Raji (cell line): ENCODE measurements around the gene HOXB4.

Experiments used
- POLR2A ChIP-seq: IDR thresholded peaks from 2 replicates; pipeline ENCODE4 v1.6.1; 2011; ENCODE audit warnings: low read depth, low read length, control low read depth; ENCODE audit not compliant: insufficient read depth

HOXB4 gene

DNA sequence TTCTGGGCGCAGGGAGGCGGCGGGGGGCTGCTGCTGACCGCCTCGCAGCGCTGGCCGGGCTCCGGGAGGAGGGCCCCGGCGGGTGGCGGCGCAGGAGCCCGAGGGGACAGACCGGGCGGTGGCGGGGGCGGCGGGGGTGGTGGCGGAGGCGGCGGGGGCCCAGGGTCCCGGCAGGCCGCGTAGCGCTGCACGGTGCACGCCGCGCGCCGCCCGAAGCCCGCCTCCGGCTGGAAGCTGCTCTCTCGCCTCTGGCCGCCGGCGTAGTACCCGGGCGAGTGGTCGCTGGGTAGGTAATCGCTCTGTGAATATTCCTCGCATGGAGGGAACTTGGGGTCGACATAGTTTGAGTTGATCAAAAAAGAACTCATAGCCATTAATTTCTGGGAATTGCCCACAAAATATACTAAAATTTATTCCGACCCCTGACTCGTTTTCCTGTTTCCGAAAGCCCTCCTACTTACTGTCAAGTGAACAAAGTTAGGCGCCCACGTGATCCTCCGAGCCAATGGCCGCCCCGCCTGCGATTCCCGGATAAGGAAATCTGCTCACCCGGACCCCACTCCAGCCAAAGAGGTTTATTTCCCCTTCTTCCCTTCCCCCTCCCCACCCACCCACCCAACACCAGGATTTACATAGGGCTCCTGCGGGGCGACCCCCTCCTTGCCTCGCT lies at the start of gene HOXB4:
HOXB4 (minus strand) TSS at position 405 of the 670 bp plus-strand sequence; CDS start at position 374, 31 bp downstream.
- 0 out of 2 replicates have a peak, but pooled peaks have one; percentile 44 for TF ChIP-seq POLR2A

DNA sequence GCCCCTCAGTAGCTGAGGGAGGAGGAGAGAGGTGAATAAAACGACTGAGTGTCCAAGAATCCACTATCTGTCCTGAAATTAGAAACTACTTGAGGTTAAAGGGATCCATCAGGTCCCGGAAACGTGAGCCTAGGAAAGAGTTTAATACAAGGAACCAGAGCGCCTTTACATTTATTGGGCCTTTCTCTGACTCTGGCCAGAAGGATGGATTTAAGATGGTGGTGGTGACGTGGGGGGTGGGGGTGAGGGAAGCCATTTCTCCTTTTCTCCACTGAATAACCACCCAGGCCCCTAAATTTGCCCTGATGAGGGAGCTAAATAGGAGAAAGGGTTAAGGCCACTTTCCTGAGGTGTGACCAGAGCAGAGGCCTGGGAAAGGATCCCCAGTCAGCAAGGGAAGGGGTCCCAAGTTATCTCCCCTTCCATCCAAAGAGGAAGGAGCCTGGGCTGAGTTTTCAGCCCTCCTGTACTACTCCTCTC lies 49.0 kb upstream of the HOXB4 start:
- TF ChIP-seq POLR2A = no peak

DNA sequence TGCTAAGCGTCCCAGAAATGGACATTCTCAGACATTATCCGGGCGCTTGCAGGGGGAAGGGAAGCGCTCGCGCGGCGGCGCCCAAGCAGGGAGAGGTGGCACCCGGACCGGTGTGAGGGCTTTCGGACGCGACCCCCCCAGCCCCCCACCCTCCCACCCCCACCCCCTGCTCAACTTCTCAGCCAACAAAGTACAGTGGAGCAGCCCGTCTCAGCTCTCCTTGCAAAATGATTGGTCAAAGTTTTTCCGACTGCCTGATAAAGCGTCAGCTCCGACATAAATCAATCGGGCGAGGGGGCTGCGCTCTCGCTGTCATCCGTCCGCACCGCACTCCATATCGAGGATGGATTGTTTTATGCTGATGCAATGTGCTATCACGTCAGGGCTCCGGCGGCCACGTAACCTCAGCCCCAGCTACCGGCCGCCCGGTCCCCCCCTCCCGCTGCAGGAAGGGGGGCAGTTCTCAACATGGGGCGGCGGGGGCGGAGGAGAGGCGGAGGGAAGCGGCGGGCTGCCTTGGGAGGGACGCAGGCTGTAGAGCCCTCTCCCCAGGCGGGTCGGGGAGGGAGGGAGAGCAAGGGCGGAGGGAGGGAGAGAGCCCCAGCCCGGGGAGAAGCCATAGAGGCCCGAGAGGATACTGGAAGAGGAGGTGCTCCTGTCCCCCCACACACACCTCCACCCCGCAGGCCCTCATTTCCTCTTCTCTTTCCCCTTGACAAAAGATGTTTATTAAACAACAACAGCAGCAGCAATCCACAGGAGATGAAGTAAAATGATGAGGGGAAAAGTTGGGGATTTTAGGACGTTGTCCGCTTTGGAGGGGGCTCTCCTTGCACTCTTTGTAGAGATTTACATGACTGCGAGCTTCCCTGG lies 48.3 kb upstream of the HOXB4 start, which contains the start of gene HOXB9:
HOXB9 (minus strand) TSS at position 114 of the 873 bp plus-strand sequence; CDS start at position 25, 89 bp downstream.
- TF ChIP-seq POLR2A = no peak

DNA sequence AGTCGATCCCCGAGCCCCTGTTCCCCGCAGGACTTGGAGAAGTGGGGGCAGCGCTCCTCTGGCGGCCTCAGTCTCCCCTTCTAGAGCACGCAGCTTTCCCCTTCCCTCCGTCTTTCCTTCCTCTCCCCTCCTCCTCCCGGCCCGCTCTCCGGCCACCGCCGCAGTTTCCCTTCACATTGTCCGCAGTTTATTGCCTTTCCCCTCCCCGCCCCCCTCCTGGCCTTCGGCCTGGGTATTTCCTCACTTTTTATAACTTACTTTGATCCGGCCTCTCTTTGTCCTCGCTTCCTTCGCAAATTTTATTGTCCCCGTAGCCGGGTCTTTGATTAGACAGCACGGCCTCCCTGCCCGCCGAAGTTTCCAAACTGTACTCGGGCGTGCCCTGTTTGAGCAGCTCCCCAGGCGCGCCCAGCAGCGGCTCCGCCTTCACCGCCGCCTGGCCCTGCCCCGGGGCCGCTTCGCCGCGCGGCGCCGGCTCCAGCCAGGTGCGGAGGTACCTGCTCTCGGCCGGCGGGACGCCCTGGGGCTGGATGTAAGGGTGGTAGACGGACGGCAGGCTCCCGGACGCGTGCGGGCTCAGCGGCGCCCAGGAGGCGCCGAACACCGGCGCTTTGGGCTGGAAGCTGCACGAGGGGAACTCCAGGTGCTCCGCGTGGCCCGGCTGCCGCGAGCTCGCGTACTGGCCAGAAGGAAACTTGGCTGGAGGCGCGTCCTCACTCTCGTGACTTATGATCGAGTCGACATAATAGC lies 47.5 kb upstream of the HOXB4 start:
- TF ChIP-seq POLR2A = no peak

DNA sequence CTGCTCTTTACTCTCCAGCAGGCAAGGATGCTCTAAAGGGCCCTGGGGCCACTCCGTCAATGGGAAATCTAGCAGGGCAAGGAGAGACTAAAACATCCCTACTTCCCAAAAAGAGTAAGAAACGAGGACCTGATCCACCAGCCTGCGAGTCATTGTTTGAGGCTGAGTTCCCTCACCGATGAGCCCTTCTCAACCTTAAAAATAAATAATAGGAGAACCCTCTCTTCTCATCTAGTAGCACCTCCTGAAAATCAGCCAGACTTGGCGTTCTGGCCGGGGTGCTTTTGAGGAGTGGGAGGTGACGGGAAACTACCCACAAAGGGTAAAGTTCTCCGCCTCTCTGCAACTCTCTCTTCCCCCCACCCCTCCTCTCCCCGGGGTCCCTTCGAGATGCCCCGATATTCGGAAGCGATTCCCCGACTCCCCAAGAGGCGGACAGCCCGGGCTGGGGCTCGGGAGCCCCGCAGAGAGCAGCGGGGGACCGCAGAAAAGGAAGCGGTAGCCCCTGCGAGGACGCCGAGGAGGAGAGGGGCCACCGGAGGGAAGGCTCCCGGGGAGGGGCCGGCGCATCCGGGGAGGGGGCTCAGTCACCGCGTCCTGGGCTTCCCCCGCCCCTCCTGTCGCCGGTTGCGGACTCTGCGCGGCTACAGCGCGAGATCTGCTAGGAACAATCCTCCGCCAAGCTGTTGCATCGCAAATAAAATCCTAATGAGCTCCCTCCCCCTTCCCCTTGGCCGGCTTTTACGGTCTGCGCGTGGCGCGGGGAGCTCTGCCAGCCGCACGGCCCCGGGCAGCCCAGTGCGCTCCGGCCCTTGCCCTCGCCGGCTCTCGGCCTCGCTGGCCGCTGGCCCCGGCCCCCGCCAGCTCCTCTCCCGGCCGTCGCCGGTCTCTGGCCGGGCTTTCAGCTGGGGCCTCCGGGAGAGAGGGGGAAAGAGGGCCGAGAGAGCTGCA lies 46.7 kb upstream of the HOXB4 start:
- no peak for TF ChIP-seq POLR2A

DNA sequence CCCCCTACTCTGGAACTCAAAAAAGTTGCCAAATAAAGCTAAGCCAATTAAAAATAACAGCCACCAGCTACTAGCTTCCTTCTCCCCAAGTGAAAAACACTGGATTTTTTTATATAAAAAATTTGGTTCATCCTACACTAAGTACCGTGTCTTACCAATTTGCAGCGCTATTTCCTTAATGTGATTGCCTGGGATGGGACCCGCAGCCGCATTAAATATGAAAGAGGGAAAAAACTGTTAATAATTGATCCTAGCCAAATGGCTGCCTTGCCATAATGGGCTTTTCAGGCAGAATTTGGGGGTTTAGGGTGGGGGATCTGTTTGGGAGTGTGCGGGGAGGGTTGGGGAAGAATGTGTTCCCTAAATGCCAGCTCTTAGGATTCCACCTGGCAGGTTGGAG lies 46.0 kb upstream of the HOXB4 start:
- no peak for TF ChIP-seq POLR2A

DNA sequence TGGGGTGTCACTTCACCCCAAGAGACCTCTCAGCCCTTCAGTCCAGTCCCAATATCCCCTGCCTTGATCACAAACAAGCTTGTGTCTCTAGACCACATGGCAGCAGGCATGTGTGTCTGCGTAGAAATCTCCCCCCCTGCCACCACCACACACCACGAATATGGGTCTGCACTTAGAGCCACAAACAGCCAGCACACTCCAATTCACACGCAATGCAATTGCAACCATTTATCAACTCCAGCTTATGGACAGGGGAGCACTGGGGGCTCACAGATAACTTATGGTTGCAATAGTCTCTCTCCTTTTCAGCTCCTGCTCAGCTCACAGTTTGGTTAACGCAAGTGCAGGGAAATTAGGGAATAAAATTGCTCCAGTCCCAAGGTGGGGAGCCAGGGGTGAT lies 45.4 kb upstream of the HOXB4 start:
- no peak for TF ChIP-seq POLR2A

DNA sequence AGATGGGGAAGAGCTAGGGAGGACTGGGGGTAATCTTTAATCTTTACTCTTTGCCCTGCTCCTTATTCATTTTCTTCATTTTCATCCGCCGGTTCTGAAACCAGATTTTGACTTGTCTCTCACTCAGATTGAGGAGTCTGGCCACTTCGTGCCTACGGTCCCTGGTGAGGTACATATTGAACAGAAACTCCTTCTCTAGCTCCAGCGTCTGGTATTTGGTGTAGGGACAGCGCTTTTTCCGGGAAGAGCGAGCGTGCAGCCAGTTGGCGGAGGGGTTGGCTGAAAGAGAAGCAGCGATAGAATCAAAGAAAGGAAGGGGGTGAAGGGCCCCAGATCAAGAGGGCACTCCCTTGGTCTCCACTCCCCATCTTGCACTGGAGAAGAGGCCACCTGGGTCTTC lies 44.7 kb upstream of the HOXB4 start:
- no peak for TF ChIP-seq POLR2A

DNA sequence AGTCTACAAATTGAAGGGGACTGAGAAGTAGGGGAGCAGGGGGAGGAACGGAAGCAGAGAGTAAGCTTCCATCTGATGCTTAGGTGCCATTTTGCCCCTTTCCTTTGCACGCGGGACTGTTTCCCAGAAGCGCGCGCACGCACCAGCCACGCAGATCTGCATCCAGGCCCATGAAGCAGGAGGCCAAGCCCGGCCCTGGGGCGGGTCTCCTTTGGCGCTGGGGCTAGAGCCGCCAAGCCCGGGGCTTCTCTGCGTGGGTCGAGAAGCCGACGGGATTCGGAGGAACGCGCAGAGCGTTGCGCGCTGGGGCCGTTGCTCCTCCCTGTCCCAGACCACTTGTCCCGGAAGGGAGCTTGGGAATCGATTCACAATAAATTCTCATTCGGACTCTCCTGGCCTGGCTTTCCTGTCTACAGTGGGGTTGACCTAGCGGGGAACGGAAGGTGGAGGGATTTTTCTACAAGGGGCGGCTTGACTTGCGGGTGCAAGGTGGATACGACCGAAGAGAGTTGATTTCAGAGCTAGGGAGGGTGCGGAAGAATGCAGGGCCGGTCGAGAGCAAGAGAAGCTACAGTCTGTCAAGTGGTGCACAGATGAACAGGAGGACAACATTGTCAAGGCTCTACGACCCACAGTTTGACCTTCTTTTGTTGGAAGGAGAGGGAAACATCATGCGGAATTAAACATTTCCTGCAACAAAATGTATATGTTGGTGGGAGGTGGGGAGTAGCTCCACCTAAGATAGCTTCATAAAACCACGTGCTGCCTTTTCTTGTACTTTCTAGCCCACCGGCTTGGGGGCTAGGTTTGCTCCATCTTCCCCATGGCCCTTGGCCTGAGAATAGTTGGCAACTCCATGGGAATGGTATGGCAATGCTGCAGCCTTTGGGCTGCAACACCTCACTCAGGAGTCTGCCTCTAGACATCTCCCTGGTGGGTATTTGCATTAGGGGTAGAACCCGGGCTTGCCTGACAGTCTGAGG lies 43.6 kb upstream of the HOXB4 start:
- no peak for TF ChIP-seq POLR2A

DNA sequence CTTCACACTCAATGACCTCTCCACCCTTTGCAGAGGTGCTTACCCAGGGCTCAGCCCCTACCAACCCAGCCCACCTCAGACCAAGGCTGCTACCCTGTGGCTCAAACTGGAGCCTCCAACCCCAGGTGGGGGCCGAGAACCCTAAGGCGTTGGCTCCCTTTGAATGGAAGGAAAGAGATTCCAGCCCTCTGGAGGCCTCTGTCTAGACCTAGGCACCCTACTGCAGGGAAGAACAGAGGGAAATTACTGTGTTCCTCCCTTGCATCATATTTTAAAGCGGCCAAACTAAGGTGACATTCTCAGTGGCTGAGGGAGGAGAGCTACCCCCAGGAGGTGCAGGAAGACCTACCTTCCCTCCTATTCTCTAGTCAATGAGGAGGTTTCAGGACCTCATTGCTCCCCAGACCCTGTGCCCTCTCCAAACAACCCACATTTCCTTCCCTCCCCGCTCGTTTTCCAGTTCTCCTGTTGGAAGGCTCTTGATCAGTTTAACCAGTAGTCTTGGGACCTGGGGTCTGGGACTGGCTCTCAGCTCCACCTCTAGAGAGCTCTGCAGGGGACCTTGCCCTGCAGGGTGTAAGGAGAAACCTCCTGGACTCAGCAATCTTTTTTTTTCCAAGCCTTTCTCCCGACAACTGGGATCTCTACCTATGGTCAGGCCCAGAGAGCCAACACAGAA lies 42.5 kb upstream of the HOXB4 start:
- TF ChIP-seq POLR2A = no peak

DNA sequence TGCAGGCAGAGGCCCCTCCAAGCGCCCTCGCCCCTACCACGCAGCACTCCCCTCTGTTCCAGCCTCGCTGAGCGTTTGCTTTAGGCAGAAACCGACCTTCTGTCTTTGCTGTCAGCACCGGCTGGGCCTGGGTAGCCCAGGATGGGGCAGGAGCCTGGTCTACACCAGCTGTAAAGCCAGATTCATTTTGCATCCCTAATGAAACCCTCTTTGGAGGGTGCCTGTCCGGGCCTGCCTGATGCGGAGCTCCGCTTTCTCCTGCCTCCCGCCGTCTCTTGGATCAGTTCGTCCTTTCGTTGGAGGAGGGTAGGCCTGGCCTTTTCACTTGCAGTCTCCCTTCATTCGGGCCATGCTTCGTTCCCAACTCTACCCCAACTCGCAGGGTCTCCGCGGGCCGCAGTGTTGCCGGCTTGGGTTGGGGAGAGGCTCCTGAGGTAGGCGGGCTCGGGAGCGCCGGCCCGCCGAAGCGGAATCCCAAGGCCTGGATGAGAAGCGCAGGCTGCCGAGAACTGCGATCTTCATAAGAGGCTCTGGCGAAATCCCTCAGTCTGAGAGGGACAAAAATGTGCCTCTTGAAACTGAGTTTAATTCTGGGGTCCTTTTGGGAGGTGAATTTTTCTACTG lies 41.8 kb upstream of the HOXB4 start:
- TF ChIP-seq POLR2A = no peak

DNA sequence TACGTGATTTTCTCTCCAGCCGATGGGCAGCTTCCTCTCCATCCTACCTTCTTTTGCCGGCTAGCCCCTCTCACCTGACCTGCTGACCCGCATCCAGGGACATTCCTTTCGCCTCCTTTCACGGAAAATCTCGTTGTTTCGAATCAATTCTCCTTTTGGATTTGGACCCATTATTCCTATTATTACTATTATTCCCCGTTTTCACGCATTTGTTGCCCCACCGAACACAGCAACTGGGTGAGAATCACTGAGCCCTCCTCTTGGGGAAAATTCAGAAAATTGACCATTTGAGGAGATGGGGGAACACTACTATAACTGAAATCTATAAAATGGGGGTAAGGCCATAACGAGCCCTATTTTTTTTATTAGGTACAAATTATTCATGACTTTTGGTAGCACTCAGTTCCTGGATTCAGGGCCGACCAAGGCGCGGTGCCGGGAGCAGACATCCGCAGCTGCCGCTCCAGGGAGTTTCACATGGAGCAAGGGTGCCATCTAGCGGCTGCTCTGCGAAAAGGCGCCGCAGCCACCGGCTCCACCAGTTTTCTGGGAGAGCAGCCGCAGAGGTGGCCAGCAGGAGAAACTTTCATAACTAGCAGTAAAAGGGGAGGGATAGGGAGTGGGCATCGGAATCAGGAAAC lies 40.2 kb upstream of the HOXB4 start:
- no peak for TF ChIP-seq POLR2A
